GM19455 (cell line): ENCODE results near the gene CD99L2.
A peak's percentile ranks its signal among the peaks of the same experiment; 100 is the strongest.

Source experiments
- ATAC-seq: cut with Tn5 transposase; IDR thresholded peaks from one replicate; pipeline ENCODE4 v1.9.1; 2021; ENCODE audit not compliant: unreplicated experiment

The CD99L2 gene

GRCh38 chrX:150806827-150807226 is 91.6 kb downstream of the CD99L2 start:
- no peak for ATAC-seq

- ATAC-seq = no peak
Measured at GRCh38 chrX:150805736-150806135, 92.7 kb downstream of the CD99L2 start.

- no peak for ATAC-seq
Measured at GRCh38 chrX:150792949-150793527, 105.4 kb downstream of the CD99L2 start.

GRCh38 chrX:150790021-150790420 is 108.4 kb downstream of the CD99L2 start:
- no peak for ATAC-seq

- ATAC-seq = no peak
Measured at GRCh38 chrX:150781677-150782076, 116.8 kb downstream of the CD99L2 start.

- no peak for ATAC-seq
Measured at GRCh38 chrX:150779385-150779784, 119.1 kb downstream of the CD99L2 start.

GRCh38 chrX:150777328-150777992 is 121.0 kb downstream of the CD99L2 start:
- no peak for ATAC-seq

GRCh38 chrX:150775569-150776350 is 122.7 kb downstream of the CD99L2 start:
- no peak for ATAC-seq

GRCh38 chrX:150774798-150775568 is 123.5 kb downstream of the CD99L2 start:
- no peak for ATAC-seq

- no peak for ATAC-seq
Measured at GRCh38 chrX:150773634-150774033, 124.8 kb downstream of the CD99L2 start.

- ATAC-seq = no peak
Measured at GRCh38 chrX:150773117-150773516, 125.4 kb downstream of the CD99L2 start.

GRCh38 chrX:150772150-150772970 is 126.1 kb downstream of the CD99L2 start:
- ATAC-seq = peak; percentile 93

- ATAC-seq = no peak
Measured at GRCh38 chrX:150771116-150771515, 127.4 kb downstream of the CD99L2 start.

- ATAC-seq = no peak
Measured at GRCh38 chrX:150770623-150771022, 127.8 kb downstream of the CD99L2 start.

GRCh38 chrX:150769408-150769807 is 129.1 kb downstream of the CD99L2 start:
- no peak for ATAC-seq

- no peak for ATAC-seq
Measured at GRCh38 chrX:150768580-150769190, 129.8 kb downstream of the CD99L2 start.

GRCh38 chrX:150768132-150768485 is 130.4 kb downstream of the CD99L2 start:
- ATAC-seq = no peak

GRCh38 chrX:150767475-150768131 is 130.9 kb downstream of the CD99L2 start:
- ATAC-seq = no peak

GRCh38 chrX:150767045-150767395 is 131.4 kb downstream of the CD99L2 start:
- ATAC-seq = no peak
